Mucosa of rectum (tissue), 2 donors: ENCODE measurements around the gene E2F1.

ENCODE experiments used
- H3K27ac ChIP-seq, 2 donors: one replicate each; pipeline ENCODE4 v1.7.0; 2013; ENCODE audit warnings: inconsistent platforms in 2 of 2, low read depth in 2 of 2, low read length in 2 of 2
- H3K27me3 ChIP-seq, 2 donors: one replicate each; pipeline ENCODE4 v1.7.0; 2013; ENCODE audit warnings: low read length in 2 of 2; ENCODE audit not compliant: control insufficient read depth in 2 of 2, insufficient read depth in 2 of 2
- H3K36me3 ChIP-seq, 2 donors: one replicate each; pipeline ENCODE4 v1.7.0; 2013; ENCODE audit warnings: low read length in 2 of 2; ENCODE audit not compliant: control insufficient read depth in 2 of 2, insufficient read depth in 2 of 2
- H3K4me1 ChIP-seq, 2 donors: one replicate each; pipeline ENCODE4 v1.7.0; 2013; ENCODE audit warnings: low read length in 2 of 2, mild to moderate bottlenecking in 1 of 2; ENCODE audit not compliant: control insufficient read depth in 2 of 2, insufficient read depth in 2 of 2
- H3K4me3 ChIP-seq, 2 donors: one replicate each; pipeline ENCODE4 v1.7.0; 2013; ENCODE audit warnings: low read length in 2 of 2
- H3K9ac ChIP-seq, 2 donors: one replicate each; pipeline ENCODE4 v1.7.0; 2013; ENCODE audit warnings: low read length in 2 of 2, low read depth in 1 of 2, mild to moderate bottlenecking in 1 of 2
- H3K9me3 ChIP-seq, 2 donors: one replicate each; pipeline ENCODE4 v1.7.0; 2013; ENCODE audit warnings: low read length in 2 of 2; ENCODE audit not compliant: control insufficient read depth in 2 of 2
- donor health status: healthy.
- donor health status: Normal muscosa, but diverticular disease.

Gene E2F1

GRCh38 chr20:33725607-33726264 is 39.6 kb upstream of the E2F1 start:
- no peaks in the 10 kb centered on the region for H3K27me3 ChIP-seq
- no peaks in the 10 kb centered on the region for H3K9me3 ChIP-seq
- H3K27ac ChIP-seq: no peak overlapping the region
- H3K9ac ChIP-seq: no peak overlapping the region
- no peaks in the 10 kb centered on the region for H3K4me1 ChIP-seq
- no peak overlapping the region for H3K4me3 ChIP-seq
- no peaks in the 10 kb centered on the region for H3K36me3 ChIP-seq

GRCh38 chr20:33724439-33725094 is 38.4 kb upstream of the E2F1 start:
- no peak overlapping the region for H3K9ac ChIP-seq
- H3K27ac ChIP-seq: no peak overlapping the region
- H3K36me3 ChIP-seq: no peaks in the 10 kb centered on the region
- no peaks in the 10 kb centered on the region for H3K9me3 ChIP-seq
- peaks cover 5% of the 10 kb centered on the region in 2 donors for H3K4me1 ChIP-seq
- H3K27me3 ChIP-seq: no peaks in the 10 kb centered on the region
- no peak overlapping the region for H3K4me3 ChIP-seq

- no peaks in the 10 kb centered on the region for H3K9me3 ChIP-seq
- H3K9ac ChIP-seq: no peak overlapping the region
- peaks cover 11% of the 10 kb centered on the region in 2 donors for H3K4me1 ChIP-seq
- H3K27ac ChIP-seq: no peak overlapping the region
- H3K27me3 ChIP-seq: no peaks in the 10 kb centered on the region
- no peak overlapping the region for H3K4me3 ChIP-seq
- no peaks in the 10 kb centered on the region for H3K36me3 ChIP-seq
Measured at GRCh38 chr20:33721391-33722140, 35.4 kb upstream of the E2F1 start.

GRCh38 chr20:33719989-33720709 is 34.0 kb upstream of the E2F1 start, which contains the start of gene PXMP4:
TSS of gene PXMP4 (minus strand) at chr20:33720310. CDS start at chr20:33720207, 103 bp downstream.
- H3K4me3 ChIP-seq: peak within 1 kb of the TSS; percentile 91 to 97
- H3K9ac ChIP-seq: peak within 1 kb of the TSS; percentile 84 to 92
- peak within 1 kb of the TSS; percentile 63 to 85 for H3K27ac ChIP-seq
- H3K27me3 ChIP-seq: no peaks in the 10 kb centered on the region
- H3K9me3 ChIP-seq: no peaks in the 10 kb centered on the region
- H3K36me3 ChIP-seq: no peaks in the 10 kb centered on the region
- peaks cover 11% of the 10 kb centered on the region in 2 donors for H3K4me1 ChIP-seq

- H3K4me1 ChIP-seq: peaks cover 11% of the 10 kb centered on the region in 2 donors
- peak overlapping the region; percentile 84 to 92 for H3K9ac ChIP-seq
- H3K27ac ChIP-seq: peak overlapping the region; percentile 63 to 85
- H3K9me3 ChIP-seq: no peaks in the 10 kb centered on the region
- H3K4me3 ChIP-seq: peak overlapping the region; percentile 91 to 97
- H3K27me3 ChIP-seq: no peaks in the 10 kb centered on the region
- H3K36me3 ChIP-seq: no peaks in the 10 kb centered on the region
Measured at GRCh38 chr20:33719277-33719988, 33.2 kb upstream of the E2F1 start.

GRCh38 chr20:33716498-33716897 is 30.3 kb upstream of the E2F1 start:
- Histone ChIP-seq H3K4me1 (peaks cover 11% of the 10 kb centered on the region in 2 donors), H3K4me3 (no peak overlapping the region), H3K9me3 (no peaks in the 10 kb centered on the region), H3K9ac (no peak overlapping the region), H3K36me3 (peaks cover 12 to 18% of the 10 kb centered on the region in 2 donors), H3K27ac (no peak overlapping the region), H3K27me3 (no peaks in the 10 kb centered on the region)

- Histone ChIP-seq H3K9me3 (no peaks in the 10 kb centered on the region), H3K9ac (no peak overlapping the region), H3K36me3 (peaks cover 12 to 20% of the 10 kb centered on the region in 2 donors), H3K27ac (no peak overlapping the region), H3K4me1 (no peaks in the 10 kb centered on the region), H3K4me3 (no peak overlapping the region), H3K27me3 (no peaks in the 10 kb centered on the region)
Measured at GRCh38 chr20:33713865-33714367, 27.7 kb upstream of the E2F1 start.

- Histone ChIP-seq H3K4me1 (no peaks in the 10 kb centered on the region), H3K27me3 (no peaks in the 10 kb centered on the region), H3K27ac (no peak overlapping the region), H3K36me3 (peaks cover 17 to 30% of the 10 kb centered on the region in 2 donors), H3K4me3 (no peak overlapping the region), H3K9ac (no peak overlapping the region), H3K9me3 (no peaks in the 10 kb centered on the region)
Measured at GRCh38 chr20:33711446-33711738, 25.2 kb upstream of the E2F1 start.

- Histone ChIP-seq H3K9ac (no peak overlapping the region), H3K4me3 (no peak overlapping the region), H3K9me3 (no peaks in the 10 kb centered on the region), H3K4me1 (no peaks in the 10 kb centered on the region), H3K27ac (no peak overlapping the region), H3K36me3 (peaks cover 19 to 31% of the 10 kb centered on the region in 2 donors), H3K27me3 (no peaks in the 10 kb centered on the region)
Measured at GRCh38 chr20:33710681-33711445, 24.7 kb upstream of the E2F1 start.
